Measurements from ENCODE around the gene RNLS.
"Not testable (repeated sequence)": the region's sequence is repeated elsewhere in the genome, so short reads cannot be mapped to it uniquely, and the experiment has no call there.

The RNLS gene

GRCh38 chr10:88332503-88333247 lies 250.4 kb downstream of the RNLS start:
- DNase-seq: no peak

- DNase-seq: no peak
These were observed 252.9 kb downstream of the RNLS start for GRCh38 chr10:88330174-88330573.

- no peak for DNase-seq
These were observed 260.6 kb downstream of the RNLS start for GRCh38 chr10:88322324-88323063.

DNA sequence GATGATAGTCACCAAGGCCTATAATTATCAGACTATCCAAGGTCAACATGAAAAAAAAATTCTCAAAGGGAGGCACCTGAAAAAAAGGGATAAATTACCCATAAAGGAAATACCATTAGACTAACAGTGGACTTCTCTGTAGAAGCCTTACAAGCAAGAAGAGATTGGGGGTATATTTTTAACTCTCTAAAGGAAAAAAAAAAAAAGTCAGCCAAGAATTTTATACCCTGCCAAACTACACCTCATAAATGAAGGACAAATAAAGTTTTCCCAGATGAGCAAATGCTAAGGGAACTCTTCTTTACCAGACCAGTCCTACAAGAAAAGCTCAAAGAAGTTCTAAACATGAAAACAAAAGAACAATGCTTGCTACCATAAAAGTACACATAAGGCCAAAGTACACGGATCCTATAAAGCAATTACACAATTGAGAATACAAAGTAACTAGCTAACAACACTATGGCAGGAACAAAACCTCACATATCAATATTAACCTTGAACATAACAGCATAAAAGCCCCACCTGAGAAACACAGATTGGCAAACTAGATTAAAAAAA lies 263.1 kb downstream of the RNLS start:
- no peak for DNase-seq

- DNase-seq: no peak
These were observed 264.3 kb downstream of the RNLS start for GRCh38 chr10:88318803-88319202.

GRCh38 chr10:88317099-88317498 lies 266.0 kb downstream of the RNLS start:
- no peak for DNase-seq

DNA sequence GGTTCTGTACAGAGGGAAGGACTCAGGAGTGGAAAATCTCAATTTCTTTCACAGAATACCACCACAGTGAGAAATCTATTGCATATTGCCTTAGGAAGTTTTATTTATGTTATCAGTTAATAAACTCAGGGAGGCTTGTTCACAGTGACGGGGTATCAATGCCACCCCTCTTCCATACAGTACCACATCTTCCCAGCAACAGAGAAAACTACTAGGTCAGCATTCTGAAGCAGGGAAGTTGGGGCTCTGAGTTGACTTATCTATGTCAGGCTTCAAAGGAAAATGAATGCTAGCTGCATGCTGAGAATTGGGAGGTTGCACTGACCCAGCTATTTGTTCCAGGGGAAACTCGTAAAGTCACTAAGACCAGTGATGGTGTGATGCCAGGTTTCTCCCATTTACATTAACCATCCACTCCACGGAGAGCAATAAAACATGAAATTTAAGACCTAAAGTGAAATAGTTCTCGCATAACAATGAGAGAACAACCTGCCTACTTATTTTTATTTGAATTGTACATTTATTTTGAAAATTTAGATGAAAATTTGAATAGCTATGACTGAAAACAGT lies 266.7 kb downstream of the RNLS start:
- DNase-seq: no peak

DNA sequence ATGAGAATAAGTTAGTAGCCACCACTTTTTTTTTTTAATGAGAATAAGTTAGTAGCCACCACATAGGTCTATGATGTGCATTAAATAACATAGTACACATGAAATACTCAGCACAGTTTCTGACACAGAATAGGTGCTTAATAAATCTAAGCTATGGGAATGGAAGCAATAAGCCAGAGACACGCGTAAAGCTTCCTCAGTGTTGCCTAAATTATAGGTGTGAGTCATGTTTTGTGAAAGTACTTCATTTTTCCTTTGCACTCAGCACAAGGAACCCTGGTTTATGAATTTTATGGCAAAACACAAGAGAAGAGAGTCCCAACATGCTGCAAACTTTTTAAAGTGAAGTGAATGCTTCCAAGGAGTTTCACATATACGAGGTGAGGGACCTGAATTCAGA lies 267.4 kb downstream of the RNLS start:
- no peak for DNase-seq

- DNase-seq: no peak
These were observed 268.8 kb downstream of the RNLS start for GRCh38 chr10:88314362-88314761.

DNA sequence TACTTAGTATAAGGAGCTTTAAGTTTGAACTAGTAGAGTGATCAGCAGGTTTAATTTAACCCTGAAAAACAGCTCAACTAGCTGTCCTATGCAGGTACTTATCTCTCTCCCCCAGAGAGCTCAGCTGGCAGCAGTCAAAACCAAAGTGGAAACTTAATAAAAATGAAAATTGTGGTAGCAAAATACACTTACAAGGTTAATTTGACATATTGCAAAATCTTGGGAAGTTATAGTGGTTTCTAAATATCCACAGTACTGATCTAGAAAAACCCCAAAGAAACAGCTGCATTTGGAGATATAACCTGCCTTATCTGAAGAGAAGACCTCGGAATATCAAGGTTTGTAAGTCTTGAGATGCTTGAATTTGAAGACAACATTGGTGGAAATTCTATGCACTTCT lies 269.2 kb downstream of the RNLS start:
- DNase-seq: no peak

DNA sequence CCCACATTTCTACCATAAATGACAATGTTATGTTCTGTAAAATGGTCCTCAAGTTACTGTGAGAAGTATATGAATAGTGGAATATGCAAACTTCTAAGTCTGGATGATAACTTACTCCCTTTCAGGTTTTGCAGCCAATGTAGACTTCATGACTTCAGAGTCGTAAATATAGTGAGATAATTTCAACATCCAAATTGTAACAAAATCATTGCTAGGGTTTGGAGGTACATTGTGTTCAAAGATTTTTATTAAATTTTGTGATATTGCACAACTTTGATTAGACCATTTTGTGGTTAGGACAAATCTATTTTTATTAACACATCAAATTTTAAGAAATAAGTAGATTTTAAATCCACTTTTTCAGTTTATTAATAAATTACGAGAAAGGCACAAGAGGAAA lies 270.3 kb downstream of the RNLS start:
- no peak for DNase-seq

GRCh38 chr10:88311264-88311663 lies 271.9 kb downstream of the RNLS start:
- DNase-seq: no peak

DNA sequence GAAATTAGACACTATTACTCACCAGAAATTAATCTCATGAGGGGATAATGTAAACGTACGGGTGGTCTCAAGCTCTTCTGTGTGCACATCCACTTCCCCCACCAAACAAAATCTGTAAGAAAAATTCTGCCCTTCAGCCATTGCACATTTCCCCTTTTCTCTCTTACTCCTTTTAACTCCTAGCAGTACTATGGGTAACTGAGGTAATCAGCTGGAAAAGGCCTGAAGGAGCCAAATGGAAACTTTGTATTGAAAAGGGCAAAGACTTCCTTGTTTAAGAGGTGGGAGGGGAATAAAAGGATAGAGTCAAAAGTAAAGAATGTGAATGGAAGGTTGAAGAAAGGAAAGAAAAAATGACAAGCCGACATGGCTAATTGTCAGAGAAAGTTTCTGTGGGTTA lies 273.8 kb downstream of the RNLS start:
- DNase-seq: no peak

GRCh38 chr10:88308361-88308760 lies 274.8 kb downstream of the RNLS start:
- DNase-seq: not testable (repeated sequence)

GRCh38 chr10:88299787-88300186 lies 283.3 kb downstream of the RNLS start:
- DNase-seq: no peak

- DNase-seq: no peak
These were observed 286.0 kb downstream of the RNLS start for GRCh38 chr10:88297103-88297502.

GRCh38 chr10:88293651-88294230 lies 289.4 kb downstream of the RNLS start:
- no peak for DNase-seq

GRCh38 chr10:88293073-88293472 lies 290.0 kb downstream of the RNLS start:
- no peak for DNase-seq

DNA sequence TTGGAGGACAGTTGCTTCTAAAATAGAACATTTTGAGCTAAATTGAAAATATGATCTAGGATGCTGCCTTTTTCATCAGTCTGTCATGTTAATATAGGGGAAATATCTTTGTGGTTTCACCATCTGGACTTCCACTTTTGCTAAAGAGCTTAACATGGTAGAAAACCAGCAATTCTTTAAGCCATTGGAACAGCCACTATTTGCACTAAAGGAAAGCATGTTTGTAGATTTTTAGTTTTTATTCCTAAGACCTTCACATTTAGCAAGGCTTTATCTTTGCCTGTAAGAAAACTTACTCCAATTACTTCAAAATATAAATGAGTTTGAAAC lies 291.0 kb downstream of the RNLS start:
- DNase-seq: no peak

GRCh38 chr10:88291289-88292184 lies 291.6 kb downstream of the RNLS start:
- no peak for DNase-seq

- DNase-seq: no peak
These were observed 293.8 kb downstream of the RNLS start for GRCh38 chr10:88289342-88289741.

GRCh38 chr10:88288320-88289059 lies 294.6 kb downstream of the RNLS start:
- DNase-seq: no peak
